ENCODE measurements around the gene CDK5RAP2. TPM values are rescaled to one million over a fixed set of nuclear protein-coding genes. Genes with fewer than 3 reads are reported as not detected.
"Not testable (repeated sequence)": the region's sequence is repeated elsewhere in the genome, so short reads cannot be mapped to it uniquely, and the experiment has no call there.

Gene CDK5RAP2
- total RNA-seq, 1 experiment from 2014 or later: 56.4 TPM

GRCh38 chr9:120463765-120464164, 116.2 kb downstream of the CDK5RAP2 start:
- Histone ChIP-seq H4K8ac (replicated peaks; ENCODE audit: insufficient read length, low read depth, low read length) (no peak overlapping the region), H3K79me1 (ENCODE audit: insufficient read depth, low read depth, low read length, poor library complexity, severe bottlenecking) (no peaks in the 10 kb centered on the region), H3K56ac (ENCODE audit: insufficient read length, low read depth, low read length) (no peak overlapping the region), H3K79me2 (ENCODE audit: insufficient read depth, low read length) (no peaks in the 10 kb centered on the region), H2AFZ (ENCODE audit: low read length) (no peak overlapping the region), H3K27me3 (ENCODE audit: insufficient read depth, low read length) (no peaks in the 10 kb centered on the region), H4K5ac (ENCODE audit: insufficient read length, low read depth, low read length) (no peak overlapping the region), H2BK5ac (ENCODE audit: insufficient read length, low read length) (no peak overlapping the region), H2BK12ac (ENCODE audit: insufficient read length, low read depth, low read length) (no peak overlapping the region), H2BK20ac (ENCODE audit: low read depth, low read length, poor library complexity, severe bottlenecking) (no peak overlapping the region), H2BK120ac (ENCODE audit: low read depth, low read length, poor library complexity, severe bottlenecking) (no peak overlapping the region), H3T11ph (ENCODE audit: low read length) (no peak overlapping the region), H3K4ac (ENCODE audit: low read depth, low read length) (no peak overlapping the region), H3K9me3 (ENCODE audit: control insufficient read depth, low read depth, low read length) (no peaks in the 10 kb centered on the region), H3K9ac (ENCODE audit: extremely low read depth, insufficient read length, low read length) (no peak overlapping the region), H2AK5ac (ENCODE audit: insufficient read length, low read length) (no peak overlapping the region), H4K91ac (ENCODE audit: insufficient read length, low read depth, low read length) (no peak overlapping the region), H3K14ac (ENCODE audit: insufficient read depth, low read length) (no peak overlapping the region), H3K23me2 (ENCODE audit: insufficient read length, low read depth, low read length, poor library complexity, severe bottlenecking) (no peaks in the 10 kb centered on the region), H4K20me1 (ENCODE audit: control insufficient read depth, insufficient read depth, insufficient read length) (no peaks in the 10 kb centered on the region), H3K4me1 (ENCODE audit: insufficient read depth, low read length) (no peaks in the 10 kb centered on the region), H3K4me2 (ENCODE audit: insufficient read depth, insufficient read length, low read length) (no peak overlapping the region), H2BK15ac (ENCODE audit: low read depth, low read length) (no peak overlapping the region), H3K23ac (ENCODE audit: insufficient read length, low read depth, low read length) (no peak overlapping the region), H3K18ac (ENCODE audit: insufficient read length, low read depth, low read length) (no peak overlapping the region), H3K27ac (ENCODE audit: insufficient read length, low read depth, low read length) (no peak overlapping the region)
- Mint-ChIP-seq H3K27ac (peak overlapping the region in 2 of 3 experiments; percentile 15 to 23; a peak in 2 of 7 replicates), H3K36me3 (ENCODE audit: insufficient read depth in 1 of 3, low read depth in 3 of 3) (peaks cover 13 to 35% (median 23%) of the 10 kb centered on the region in 3 experiments; a peak in 6 of 7 replicates), H3K4me3 (no peak overlapping the region), H3K4me1 (peaks cover 4% of the 10 kb centered on the region in 2 experiments; a peak in 3 of 4 replicates), H3K9me3 (no peaks in the 10 kb centered on the region), H3K27me3 (ENCODE audit: low read depth) (no peaks in the 10 kb centered on the region)
- WGBS (ENCODE audit: extremely low coverage, insufficient read length, low lambda C conversion rate): no CpG with 5 or more reads among the region's 4 CpGs
- DNase-seq: no peak
- TF ChIP-seq, protein P1, sequence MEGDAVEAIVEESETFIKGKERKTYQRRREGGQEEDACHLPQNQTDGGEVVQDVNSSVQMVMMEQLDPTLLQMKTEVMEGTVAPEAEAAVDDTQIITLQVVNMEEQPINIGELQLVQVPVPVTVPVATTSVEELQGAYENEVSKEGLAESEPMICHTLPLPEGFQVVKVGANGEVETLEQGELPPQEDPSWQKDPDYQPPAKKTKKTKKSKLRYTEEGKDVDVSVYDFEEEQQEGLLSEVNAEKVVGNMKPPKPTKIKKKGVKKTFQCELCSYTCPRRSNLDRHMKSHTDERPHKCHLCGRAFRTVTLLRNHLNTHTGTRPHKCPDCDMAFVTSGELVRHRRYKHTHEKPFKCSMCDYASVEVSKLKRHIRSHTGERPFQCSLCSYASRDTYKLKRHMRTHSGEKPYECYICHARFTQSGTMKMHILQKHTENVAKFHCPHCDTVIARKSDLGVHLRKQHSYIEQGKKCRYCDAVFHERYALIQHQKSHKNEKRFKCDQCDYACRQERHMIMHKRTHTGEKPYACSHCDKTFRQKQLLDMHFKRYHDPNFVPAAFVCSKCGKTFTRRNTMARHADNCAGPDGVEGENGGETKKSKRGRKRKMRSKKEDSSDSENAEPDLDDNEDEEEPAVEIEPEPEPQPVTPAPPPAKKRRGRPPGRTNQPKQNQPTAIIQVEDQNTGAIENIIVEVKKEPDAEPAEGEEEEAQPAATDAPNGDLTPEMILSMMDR (conservative IDR thresholded peaks at IDR 0.05): no peak

GRCh38 chr9:120461677-120462076, 118.3 kb downstream of the CDK5RAP2 start:
- H3K27ac ChIP-seq (ENCODE audit: insufficient read length, low read depth, low read length); H3K4me3 Mint-ChIP-seq; H4K20me1 ChIP-seq (ENCODE audit: control insufficient read depth, insufficient read depth, insufficient read length); H3K56ac ChIP-seq (ENCODE audit: insufficient read length, low read depth, low read length); H3K18ac ChIP-seq (ENCODE audit: insufficient read length, low read depth, low read length); H3K9me3 ChIP-seq (ENCODE audit: control insufficient read depth, low read depth, low read length); H2BK20ac ChIP-seq (ENCODE audit: low read depth, low read length, poor library complexity, severe bottlenecking); H3K79me2 ChIP-seq (ENCODE audit: insufficient read depth, low read length); H3K4ac ChIP-seq (ENCODE audit: low read depth, low read length); H3K27me3 Mint-ChIP-seq (ENCODE audit: low read depth); H2BK15ac ChIP-seq (ENCODE audit: low read depth, low read length); H2BK5ac ChIP-seq (ENCODE audit: insufficient read length, low read length); H3K27ac Mint-ChIP-seq; H4K91ac ChIP-seq (ENCODE audit: insufficient read length, low read depth, low read length); H2AK5ac ChIP-seq (ENCODE audit: insufficient read length, low read length); DNase-seq; H2AFZ ChIP-seq (ENCODE audit: low read length); H4K5ac ChIP-seq (ENCODE audit: insufficient read length, low read depth, low read length); H2BK12ac ChIP-seq (ENCODE audit: insufficient read length, low read depth, low read length); H3K27me3 ChIP-seq (ENCODE audit: insufficient read depth, low read length); H4K8ac ChIP-seq (replicated peaks; ENCODE audit: insufficient read length, low read depth, low read length); H3K9ac ChIP-seq (ENCODE audit: extremely low read depth, insufficient read length, low read length); H3K9me3 Mint-ChIP-seq; H3T11ph ChIP-seq (ENCODE audit: low read length); H3K23ac ChIP-seq (ENCODE audit: insufficient read length, low read depth, low read length); H3K4me1 ChIP-seq (ENCODE audit: insufficient read depth, low read length); H2BK120ac ChIP-seq (ENCODE audit: low read depth, low read length, poor library complexity, severe bottlenecking); H3K4me2 ChIP-seq (ENCODE audit: insufficient read depth, insufficient read length, low read length); H3K23me2 ChIP-seq (ENCODE audit: insufficient read length, low read depth, low read length, poor library complexity, severe bottlenecking); H3K4me1 Mint-ChIP-seq; H3K14ac ChIP-seq (ENCODE audit: insufficient read depth, low read length); H3K79me1 ChIP-seq (ENCODE audit: insufficient read depth, low read depth, low read length, poor library complexity, severe bottlenecking): not testable (repeated sequence)
- H3K36me3 Mint-ChIP-seq (ENCODE audit: insufficient read depth in 1 of 3, low read depth in 3 of 3): peaks cover 9 to 37% (median 27%) of the 10 kb centered on the region in 3 experiments; a peak in 6 of 7 replicates
- no CpG with 5 or more reads among the region's 9 CpGs for WGBS (ENCODE audit: extremely low coverage, insufficient read length, low lambda C conversion rate)

All from H9 (cell line).